WI38 (cell line): Measurements from ENCODE around the gene RNU6-7.

ENCODE experiments used
- H3K4me3 ChIP-seq: 2 replicates; pipeline ENCODE4 v1.5.1; 2011; ENCODE audit warnings: low read depth, mild to moderate bottlenecking, control low read depth, low read length
- TF ChIP-seq, protein P1 (sequence below): IDR thresholded peaks from 2 replicates; pipeline ENCODE4 v1.5.1; 2012; ENCODE audit warnings: low read depth, mild to moderate bottlenecking, control low read depth, low read length

Gene RNU6-7

DNA sequence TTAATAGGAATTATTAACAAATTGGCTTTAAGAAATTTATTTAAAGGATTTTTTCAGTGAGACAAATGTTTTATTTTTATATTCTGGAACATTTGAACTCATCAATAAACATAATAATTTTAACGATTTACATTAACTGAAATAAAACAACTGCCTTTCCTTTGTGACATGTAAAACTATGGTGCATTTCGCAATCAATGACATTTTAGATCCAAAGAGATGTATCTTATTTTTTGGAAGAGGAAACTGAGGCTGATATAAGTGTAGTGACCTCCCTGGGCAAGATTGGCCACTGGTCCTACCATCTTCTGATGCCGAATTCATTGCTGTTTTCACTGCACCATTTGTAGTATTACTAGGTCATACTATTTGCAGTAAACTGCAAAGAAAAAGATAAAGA lies 3.7 kb downstream of the RNU6-7 start:
- no peak overlapping the region for H3K4me3 ChIP-seq

DNA sequence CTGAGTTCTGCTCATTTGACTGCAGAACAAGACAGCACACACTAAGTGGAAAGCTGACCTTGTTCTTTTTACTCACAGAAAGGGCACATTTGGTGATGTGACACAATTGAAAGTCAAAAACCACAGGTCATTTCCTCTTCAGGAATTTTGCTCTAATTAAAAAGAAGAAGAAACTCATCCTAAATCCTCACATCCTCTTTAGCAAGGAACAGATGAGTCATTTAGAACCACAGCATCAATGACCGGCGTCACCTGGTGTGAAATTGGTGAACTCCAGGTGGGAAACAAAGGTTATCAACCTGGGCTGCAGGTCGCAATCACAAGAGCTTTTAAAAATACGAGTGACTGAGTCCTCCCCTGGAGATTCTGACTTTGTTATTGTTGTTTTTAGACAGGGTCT lies 4.1 kb downstream of the RNU6-7 start:
- TF ChIP-seq, protein P1, sequence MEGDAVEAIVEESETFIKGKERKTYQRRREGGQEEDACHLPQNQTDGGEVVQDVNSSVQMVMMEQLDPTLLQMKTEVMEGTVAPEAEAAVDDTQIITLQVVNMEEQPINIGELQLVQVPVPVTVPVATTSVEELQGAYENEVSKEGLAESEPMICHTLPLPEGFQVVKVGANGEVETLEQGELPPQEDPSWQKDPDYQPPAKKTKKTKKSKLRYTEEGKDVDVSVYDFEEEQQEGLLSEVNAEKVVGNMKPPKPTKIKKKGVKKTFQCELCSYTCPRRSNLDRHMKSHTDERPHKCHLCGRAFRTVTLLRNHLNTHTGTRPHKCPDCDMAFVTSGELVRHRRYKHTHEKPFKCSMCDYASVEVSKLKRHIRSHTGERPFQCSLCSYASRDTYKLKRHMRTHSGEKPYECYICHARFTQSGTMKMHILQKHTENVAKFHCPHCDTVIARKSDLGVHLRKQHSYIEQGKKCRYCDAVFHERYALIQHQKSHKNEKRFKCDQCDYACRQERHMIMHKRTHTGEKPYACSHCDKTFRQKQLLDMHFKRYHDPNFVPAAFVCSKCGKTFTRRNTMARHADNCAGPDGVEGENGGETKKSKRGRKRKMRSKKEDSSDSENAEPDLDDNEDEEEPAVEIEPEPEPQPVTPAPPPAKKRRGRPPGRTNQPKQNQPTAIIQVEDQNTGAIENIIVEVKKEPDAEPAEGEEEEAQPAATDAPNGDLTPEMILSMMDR, result no peak
- H3K4me3 ChIP-seq, result no peak overlapping the region

More for the DNA sequence above, 3.7 kb downstream of the RNU6-7 start:
- TF ChIP-seq, protein P1, result no peak

DNA sequence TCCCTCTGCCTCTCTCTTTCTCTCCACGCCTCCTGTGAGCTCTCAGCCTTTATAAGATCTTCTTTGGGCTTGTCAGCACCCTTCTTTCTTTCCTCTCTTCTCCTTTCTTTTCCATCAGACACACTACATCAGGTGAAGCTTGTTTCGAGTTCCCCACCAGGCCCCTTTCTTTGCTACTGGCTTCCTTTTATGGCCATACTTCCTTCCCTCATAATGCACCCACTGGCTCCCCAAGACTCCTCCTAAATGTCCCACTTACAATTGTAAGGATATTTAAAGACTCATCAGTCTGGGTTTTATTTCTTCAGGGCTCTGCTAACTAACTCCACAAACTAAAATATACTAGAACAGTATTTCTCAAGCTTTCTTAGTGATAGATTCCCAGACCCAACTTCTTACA lies 4.7 kb downstream of the RNU6-7 start:
- H3K4me3 ChIP-seq, result no peak overlapping the region
- TF ChIP-seq, protein P1, result no peak

DNA sequence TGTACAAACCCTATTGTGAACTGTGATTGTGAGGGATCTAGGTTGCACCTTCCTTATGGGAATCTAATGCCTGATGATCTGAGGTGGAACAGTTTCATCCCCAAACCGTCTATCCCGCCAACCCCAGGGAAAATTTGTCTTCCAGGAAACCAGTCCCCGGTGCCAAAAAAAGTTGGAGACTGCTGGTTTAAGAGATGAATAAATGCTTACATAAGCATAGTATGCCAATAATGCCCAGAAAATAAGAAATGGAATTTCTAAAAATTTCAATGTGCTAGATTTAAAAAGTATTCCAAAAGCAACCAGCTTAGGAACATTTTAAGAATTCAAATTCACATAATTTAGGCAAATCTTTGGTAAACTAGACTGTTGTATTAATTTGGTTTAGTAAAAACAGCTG lies 6.6 kb downstream of the RNU6-7 start:
- H3K4me3 ChIP-seq, result no peak overlapping the region
- TF ChIP-seq, protein P1, result no peak

DNA sequence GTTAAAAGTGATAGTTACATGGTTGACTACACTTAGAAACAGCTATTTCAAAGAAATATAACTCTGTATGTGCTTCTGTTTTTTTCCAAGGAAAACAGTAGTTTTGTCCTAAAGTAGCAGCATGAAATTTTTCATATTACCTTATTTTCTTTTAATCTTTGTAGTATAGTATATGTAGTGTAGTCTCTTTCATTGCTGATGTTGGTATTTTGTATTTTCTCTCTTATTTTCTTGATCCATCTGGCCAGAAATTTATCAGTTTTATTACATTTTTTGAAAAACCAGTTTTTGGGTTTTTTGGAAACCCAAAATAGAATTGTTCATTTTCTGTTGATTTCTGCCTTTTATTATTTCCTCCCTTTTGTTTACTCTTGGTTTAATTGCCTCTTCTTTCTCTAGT lies 7.6 kb downstream of the RNU6-7 start:
- TF ChIP-seq, protein P1, result no peak

DNA sequence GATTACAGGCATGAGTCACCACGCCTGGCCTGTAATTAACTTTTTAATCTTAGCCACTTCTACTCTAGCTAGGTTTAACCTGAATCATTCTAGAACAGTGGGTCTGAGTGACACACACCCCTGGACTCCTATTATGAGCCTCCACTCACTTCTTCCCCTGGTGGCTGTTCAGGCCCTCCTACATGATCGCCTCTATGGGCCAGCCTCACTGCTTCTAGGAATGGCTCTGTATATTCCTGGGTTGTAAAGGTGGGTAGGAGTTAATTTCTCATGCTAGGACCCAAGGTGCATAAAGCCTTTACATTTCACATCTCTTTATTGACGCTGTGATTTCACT lies 9.2 kb downstream of the RNU6-7 start:
- TF ChIP-seq, protein P1, result no peak
- H3K4me3 ChIP-seq, result no peak overlapping the region

More for the DNA sequence above, 7.6 kb downstream of the RNU6-7 start:
- H3K4me3 ChIP-seq, result no peak overlapping the region

DNA sequence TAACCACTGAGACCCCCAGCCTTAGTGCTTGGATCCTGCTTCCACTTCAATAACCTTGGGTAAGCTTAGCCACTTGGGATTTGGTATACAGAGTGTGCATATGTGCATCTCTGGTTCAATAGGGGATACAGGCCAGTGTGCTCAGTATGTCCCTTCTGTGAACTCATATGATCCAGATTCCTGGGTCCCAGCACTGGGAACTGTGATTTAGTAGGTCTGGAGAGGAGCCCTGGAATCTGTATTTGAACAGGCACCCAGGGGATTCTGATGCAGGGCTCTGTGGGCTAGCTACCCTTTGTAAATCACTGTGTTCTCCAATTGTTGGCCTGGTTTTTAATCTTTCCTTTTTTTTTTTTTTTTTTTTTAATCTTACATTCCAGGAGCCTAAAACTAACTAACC lies 11.0 kb downstream of the RNU6-7 start:
- H3K4me3 ChIP-seq, result no peak overlapping the region
- TF ChIP-seq, protein P1, result no peak
